GM06990 (cell line): ENCODE data around the gene DOCK2.

Experiments used
- DNase-seq: peaks from one replicate; pipeline ENCODE4 v3.0.0-alpha.2; 2011; ENCODE audit not compliant: insufficient read length; ENCODE audit errors: extremely low read depth
- H3K27me3 ChIP-seq: replicated peaks from 2 replicates; pipeline ENCODE4 v1.6.0; 2011; ENCODE audit warnings: low read length; ENCODE audit not compliant: control insufficient read depth, insufficient read depth
- H3K36me3 ChIP-seq: 2 replicates; pipeline ENCODE4 v1.5.1; 2011; ENCODE audit warnings: low read length; ENCODE audit not compliant: control insufficient read depth, insufficient read depth
- H3K4me3 ChIP-seq: replicated peaks from 2 replicates; pipeline ENCODE4 v1.5.1; 2011; ENCODE audit warnings: low read depth, mild to moderate bottlenecking, control low read depth, low read length
- CTCF ChIP-seq: IDR thresholded peaks from 2 replicates; pipeline ENCODE4 v1.5.1; 2011; ENCODE audit warnings: low read length, control low read depth, mild to moderate bottlenecking, inconsistent platforms; ENCODE audit not compliant: insufficient read depth, poor library complexity, severe bottlenecking

DOCK2 gene

GRCh38 chr5:169599451-169599850 lies 37.6 kb upstream of the DOCK2 start:
- no peak for DNase-seq
- H3K4me3 ChIP-seq, result no peak overlapping the region
- H3K27me3 ChIP-seq, result no peaks in the 10 kb centered on the region
- peaks cover 6% of the 10 kb centered on the region; the same call in 1 of the 2 replicates for H3K36me3 ChIP-seq
- no peak for TF ChIP-seq CTCF

- no peak for DNase-seq
- no peak for TF ChIP-seq CTCF
- Histone ChIP-seq H3K36me3 (peaks cover 6% of the 10 kb centered on the region; the same call in 1 of the 2 replicates), H3K27me3 (no peaks in the 10 kb centered on the region), H3K4me3 (no peak overlapping the region)
These were observed 34.5 kb upstream of the DOCK2 start for GRCh38 chr5:169602535-169602934.

- Histone ChIP-seq H3K36me3 (peaks cover 2% of the 10 kb centered on the region; the same call in 1 of the 2 replicates), H3K4me3 (no peak overlapping the region), H3K27me3 (no peaks in the 10 kb centered on the region)
- no peak for TF ChIP-seq CTCF
- no peak for DNase-seq
These were observed 30.8 kb upstream of the DOCK2 start for GRCh38 chr5:169606279-169606678.

GRCh38 chr5:169607882-169608281 lies 29.2 kb upstream of the DOCK2 start:
- Histone ChIP-seq H3K36me3 (no peaks in the 10 kb centered on the region), H3K27me3 (no peaks in the 10 kb centered on the region), H3K4me3 (no peak overlapping the region)
- no peak for DNase-seq
- TF ChIP-seq CTCF, result no peak

GRCh38 chr5:169609716-169610115 lies 27.4 kb upstream of the DOCK2 start:
- no peak for TF ChIP-seq CTCF
- Histone ChIP-seq H3K27me3 (no peaks in the 10 kb centered on the region), H3K4me3 (no peak overlapping the region), H3K36me3 (no peaks in the 10 kb centered on the region)
- DNase-seq, result no peak

- H3K36me3 ChIP-seq, result no peaks in the 10 kb centered on the region
- DNase-seq, result no peak
- no peak overlapping the region for H3K4me3 ChIP-seq
- no peaks in the 10 kb centered on the region for H3K27me3 ChIP-seq
- no peak for TF ChIP-seq CTCF
These were observed 26.5 kb upstream of the DOCK2 start for GRCh38 chr5:169610606-169611005.
